SH-SY5Y (cell line): ENCODE data around the gene NCOR1.

Source experiments
- GATA2 ChIP-seq: IDR thresholded peaks from 2 replicates; pipeline ENCODE4 v1.6.1; 2011; ENCODE audit warnings: mild to moderate bottlenecking, low read depth, low read length
- GATA3 ChIP-seq: IDR thresholded peaks from 2 replicates; pipeline ENCODE4 v1.6.1; 2011; ENCODE audit warnings: low read depth, mild to moderate bottlenecking, low read length, moderate library complexity

The NCOR1 gene

DNA sequence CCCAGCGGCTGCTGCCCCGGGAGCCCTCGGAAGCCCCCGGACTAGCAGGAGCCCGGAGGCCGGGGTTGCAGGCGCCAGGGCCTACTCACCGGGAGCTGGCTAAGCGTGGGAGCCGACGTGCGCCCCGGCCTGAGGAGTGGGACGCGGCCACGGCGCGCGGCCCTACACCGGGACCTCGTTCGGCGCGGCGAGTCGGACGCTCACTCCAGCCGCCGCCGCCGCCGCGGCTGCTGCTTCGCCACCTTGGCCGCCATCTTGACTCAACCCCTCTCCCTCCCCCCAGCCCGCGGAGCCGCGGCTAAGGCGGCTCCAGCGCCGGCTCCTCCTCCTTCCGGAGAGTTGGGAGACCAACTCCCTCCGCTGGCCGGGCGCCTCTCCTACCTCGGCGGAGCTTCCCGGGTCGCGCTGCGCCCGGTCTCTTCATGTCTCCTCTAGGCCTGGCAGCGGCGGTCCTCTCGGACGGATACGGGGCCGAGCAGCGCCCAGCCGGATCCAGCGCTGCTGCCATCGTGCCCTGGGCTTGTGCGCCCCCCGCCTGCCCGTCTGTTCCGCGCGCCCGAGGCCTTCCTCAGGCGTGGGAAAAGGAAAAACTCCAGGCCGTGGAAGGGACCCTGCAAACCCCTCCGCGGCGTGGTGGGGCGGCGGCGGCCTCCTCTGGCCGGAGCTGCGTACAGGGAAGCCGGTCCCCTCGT lies at the start of gene NCOR1:
Gene NCOR1, minus strand, starts transcription at position 262 of the 692 bp plus-strand sequence. CDS start 20,965 bp downstream, outside the sequence.
- no peak for TF ChIP-seq GATA3
- no peak for TF ChIP-seq GATA2

- no peak for TF ChIP-seq GATA3
- no peak for TF ChIP-seq GATA2
Observed at GRCh38 chr17:16262201-16262600, 46.9 kb upstream of the NCOR1 start.

- TF ChIP-seq GATA2 (no peak), GATA3 (no peak)
Observed at GRCh38 chr17:16261049-16261448, 45.7 kb upstream of the NCOR1 start.

DNA sequence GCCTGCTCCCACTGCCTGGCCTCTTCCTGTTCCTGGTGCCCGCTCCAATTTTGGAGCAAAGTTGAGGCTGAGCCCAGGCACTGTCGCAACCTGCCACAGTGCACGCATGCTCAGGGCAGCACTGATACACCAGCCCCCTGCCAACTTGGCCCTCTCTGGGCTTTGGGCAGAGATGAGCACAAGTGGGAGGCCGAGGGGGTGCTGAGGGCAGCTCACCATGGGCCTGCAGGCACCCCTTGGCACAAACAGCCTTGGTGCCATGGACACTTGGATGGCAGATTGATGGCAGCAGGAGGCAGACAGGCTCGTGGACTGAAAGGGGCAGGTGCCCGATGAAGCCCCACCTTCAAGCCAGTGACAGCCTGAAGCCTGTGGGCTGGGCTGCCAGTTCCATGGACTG lies 44.6 kb upstream of the NCOR1 start:
- TF ChIP-seq GATA2: no peak
- no peak for TF ChIP-seq GATA3

GRCh38 chr17:16258901-16259300 lies 43.6 kb upstream of the NCOR1 start:
- TF ChIP-seq GATA3 (no peak), GATA2 (no peak)

DNA sequence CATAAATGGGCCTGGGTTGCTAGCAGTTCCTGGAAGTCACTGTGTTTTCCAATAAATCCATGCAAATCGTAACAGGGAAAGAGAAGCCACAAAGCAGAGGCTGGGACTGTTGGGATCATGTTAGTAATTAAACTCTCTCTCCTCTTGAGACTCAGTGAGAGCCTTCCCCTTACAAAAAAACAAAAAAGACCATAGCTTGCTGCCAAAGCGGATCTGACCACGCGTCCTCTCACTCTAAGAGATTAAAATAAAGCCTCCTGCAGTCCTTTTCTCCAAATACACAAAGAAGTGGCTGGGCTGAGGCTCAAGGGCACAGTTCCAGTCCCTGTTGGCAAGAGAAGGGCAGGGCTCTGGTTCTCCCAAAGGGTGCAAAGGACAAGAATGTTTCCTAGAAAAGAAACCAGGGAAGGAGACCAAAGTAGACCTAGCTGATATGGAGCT lies 40.2 kb upstream of the NCOR1 start:
- TF ChIP-seq GATA3 (no peak), GATA2 (no peak)

DNA sequence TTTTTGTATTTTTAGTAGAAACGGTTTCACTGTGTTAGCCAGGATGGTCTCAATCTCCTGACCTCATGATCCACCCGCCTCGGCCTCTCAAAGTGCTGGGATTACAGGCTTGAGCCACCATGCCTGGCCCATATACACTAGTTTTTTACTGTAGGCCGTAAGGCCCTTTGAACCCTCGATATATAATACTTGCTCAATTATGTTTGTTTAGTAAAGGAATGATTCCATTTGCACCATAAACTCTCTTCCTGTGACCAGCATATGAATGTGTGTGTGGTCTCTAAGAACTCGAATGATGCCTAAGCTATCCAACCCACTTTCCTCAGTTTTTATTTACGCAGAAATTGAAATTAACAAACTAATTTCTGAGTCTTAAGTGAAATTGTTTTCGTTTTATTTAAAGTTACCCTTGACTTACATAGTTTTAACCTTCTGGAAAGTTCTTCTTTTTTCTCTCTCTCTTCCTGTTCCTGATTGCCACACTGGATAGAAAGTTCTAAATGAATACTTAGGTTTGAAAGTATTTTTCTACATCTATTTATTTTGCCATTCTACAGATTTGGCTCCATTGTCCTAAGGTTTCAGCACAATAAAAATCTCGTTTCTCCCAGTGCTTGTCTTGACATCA lies 39.6 kb upstream of the NCOR1 start:
- TF ChIP-seq GATA2 (no peak), GATA3 (no peak)

- TF ChIP-seq GATA2: no peak
- no peak for TF ChIP-seq GATA3
Observed at GRCh38 chr17:16251556-16251955, 36.2 kb upstream of the NCOR1 start.

DNA sequence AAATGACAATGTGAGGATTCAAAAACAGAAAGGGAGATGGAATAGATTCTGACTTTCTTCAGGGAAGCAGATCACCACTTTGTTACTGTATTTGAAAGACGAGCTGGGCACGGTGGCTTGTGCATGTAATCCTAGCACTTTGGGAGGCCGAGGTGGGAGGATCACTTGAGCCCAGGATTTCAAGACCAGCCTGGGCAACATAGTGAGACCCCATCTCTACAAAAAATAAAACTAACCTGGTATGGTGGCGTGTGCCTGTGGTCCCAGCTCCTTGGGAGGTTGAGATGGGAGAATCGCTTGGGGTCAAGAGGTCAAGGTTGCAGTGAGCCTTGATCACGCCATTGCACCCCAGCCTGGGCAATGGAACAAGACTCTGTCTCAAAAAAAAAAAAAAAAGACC lies 35.7 kb upstream of the NCOR1 start:
- TF ChIP-seq GATA2 (no peak), GATA3 (no peak)

GRCh38 chr17:16250635-16251034 lies 35.3 kb upstream of the NCOR1 start:
- TF ChIP-seq GATA2 (no peak), GATA3 (no peak)

GRCh38 chr17:16247586-16247984 lies 32.3 kb upstream of the NCOR1 start:
- TF ChIP-seq GATA3 (no peak), GATA2 (no peak)

DNA sequence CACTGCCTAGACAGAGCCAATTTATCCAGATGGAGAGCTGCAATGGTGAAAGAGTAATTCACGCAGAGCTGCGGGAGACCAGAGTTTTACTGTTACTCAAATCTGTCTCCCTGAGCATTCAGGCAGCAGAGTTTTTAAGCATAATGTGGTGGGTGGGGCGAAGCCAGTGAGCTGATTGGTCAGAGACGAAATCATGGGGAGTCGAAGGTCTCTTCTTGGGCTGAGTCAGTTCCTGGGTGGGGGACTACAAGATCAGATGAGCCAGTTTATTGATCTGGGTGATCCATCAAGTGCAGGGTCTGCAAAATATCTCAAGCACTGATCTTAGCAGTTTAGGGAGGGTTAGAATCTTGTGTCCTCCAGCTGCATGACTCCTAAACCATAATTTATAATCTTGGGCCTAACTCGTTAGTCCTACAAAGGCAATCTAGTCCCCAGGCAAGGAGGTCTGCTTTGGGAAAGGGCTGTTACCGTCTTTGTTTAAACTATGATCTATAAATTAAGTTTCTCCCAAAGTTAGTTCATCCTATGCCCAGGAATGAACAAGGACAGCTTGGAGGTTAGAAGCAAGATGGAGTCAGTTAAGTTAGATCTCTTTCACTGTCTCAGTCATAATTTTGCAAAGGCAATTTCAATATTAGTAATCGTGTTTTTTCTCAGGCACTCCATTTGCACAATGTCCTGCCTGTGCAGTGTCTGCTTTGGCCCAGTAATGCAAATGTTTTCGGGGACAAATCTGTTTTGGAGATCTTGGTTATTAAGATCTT lies 28.6 kb upstream of the NCOR1 start:
- TF ChIP-seq GATA3 (no peak), GATA2 (peak; percentile 43)

- TF ChIP-seq GATA3 (no peak), GATA2 (no peak)
Observed at GRCh38 chr17:16243385-16243784, 28.1 kb upstream of the NCOR1 start.

DNA sequence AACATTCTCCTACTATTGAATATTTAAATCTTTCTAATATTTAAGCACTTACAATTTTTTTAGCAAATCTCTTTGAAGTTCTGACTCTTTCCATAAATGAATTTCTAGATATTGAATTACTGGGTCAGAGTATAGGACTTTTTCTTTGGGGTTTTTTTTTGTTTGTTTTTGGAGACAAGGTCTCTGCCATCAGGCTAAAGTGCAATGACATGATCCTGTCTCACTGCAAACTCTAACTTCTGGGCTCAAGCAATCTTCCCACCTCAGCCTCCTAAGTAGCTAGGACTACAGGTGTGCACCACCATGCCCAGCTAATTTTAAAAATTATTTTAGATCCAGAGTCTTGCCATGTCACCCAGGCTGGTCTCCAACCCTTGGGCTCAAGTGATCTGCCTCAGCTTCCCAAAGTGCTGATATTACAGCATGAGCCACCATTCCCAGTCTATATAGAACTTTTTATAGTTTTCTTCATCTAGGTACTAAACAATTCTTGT lies 26.6 kb upstream of the NCOR1 start:
- TF ChIP-seq GATA2 (no peak), GATA3 (no peak)
